Upper lobe of right lung (tissue), 1 donor: ENCODE data around the gene GTF3C1. TPM values are rescaled to one million over a fixed set of nuclear protein-coding genes. Genes with fewer than 3 reads are reported as not detected.
A peak's percentile ranks its signal among the peaks of the same experiment; 100 is the strongest.

Source experiments
- ATAC-seq: fragments of 200-7000 bp; cut with Tn5 transposase; one replicate; pipeline ENCODE4 v1.9.1; 2020; ENCODE audit warnings: mild to moderate bottlenecking, moderate library complexity
- DNase-seq: peaks from one replicate; pipeline ENCODE4 v3.0.0-alpha.2; 2020
- H3K27ac ChIP-seq: fragments of 200-600 bp; one replicate; pipeline ENCODE4 v1.8.0; 2022
- H3K27me3 ChIP-seq: fragments of 200-600 bp; one replicate; pipeline ENCODE4 v1.8.0; 2022; ENCODE audit warnings: mild to moderate bottlenecking
- H3K36me3 ChIP-seq: fragments of 200-600 bp; one replicate; pipeline ENCODE4 v1.8.0; 2022
- H3K4me1 ChIP-seq: fragments of 200-600 bp; one replicate; pipeline ENCODE4 v1.8.0; 2022
- H3K4me3 ChIP-seq: fragments of 200-600 bp; one replicate; pipeline ENCODE4 v1.8.0; 2022; ENCODE audit warnings: mild to moderate bottlenecking
- H3K9me3 ChIP-seq: fragments of 200-600 bp; one replicate; pipeline ENCODE4 v1.8.0; 2022
- intact Hi-C: fragments of 100-400 bp; cut with DNase I; formaldehyde crosslinking; loops from one replicate; pipeline ENCODE4 v1.11.0; 2022
- total RNA-seq: library from RNA; stranded (reverse); fragmentation: NEBNext Ultra II Directional; extraction: Animal tissue kit (Norgen Biotek cat#: 25700); gene quantifications from one replicate; pipeline ENCODE4 v1.2.1, GENCODE V29; 2021
- TF ChIP-seq, protein P1 (sequence below): fragments of 200-600 bp; IDR thresholded peaks from one replicate; pipeline ENCODE4 v1.8.0; 2022; ENCODE audit warnings: antibody characterized with exemption
- donor health status: DM: no; HTN: yes; CAD: no; lungs with severe emphysema.

The GTF3C1 gene
- total RNA-seq, 1 donor from 2014 or later, result 55.0 TPM

GRCh38 chr16:27498916-27499658 lies 50.6 kb downstream of the GTF3C1 start:
- peaks cover 98% of the 10 kb centered on the region for H3K36me3 ChIP-seq
- intact Hi-C loops, result no loop called here
- ATAC-seq (no peak), DNase-seq (no peak)
- H3K9me3 ChIP-seq, result no peaks in the 10 kb centered on the region
- H3K27me3 ChIP-seq, result no peaks in the 10 kb centered on the region
- no peak overlapping the region for H3K27ac ChIP-seq
- no peak overlapping the region for H3K4me3 ChIP-seq
- no peaks in the 10 kb centered on the region for H3K4me1 ChIP-seq
- TF ChIP-seq, protein P1, sequence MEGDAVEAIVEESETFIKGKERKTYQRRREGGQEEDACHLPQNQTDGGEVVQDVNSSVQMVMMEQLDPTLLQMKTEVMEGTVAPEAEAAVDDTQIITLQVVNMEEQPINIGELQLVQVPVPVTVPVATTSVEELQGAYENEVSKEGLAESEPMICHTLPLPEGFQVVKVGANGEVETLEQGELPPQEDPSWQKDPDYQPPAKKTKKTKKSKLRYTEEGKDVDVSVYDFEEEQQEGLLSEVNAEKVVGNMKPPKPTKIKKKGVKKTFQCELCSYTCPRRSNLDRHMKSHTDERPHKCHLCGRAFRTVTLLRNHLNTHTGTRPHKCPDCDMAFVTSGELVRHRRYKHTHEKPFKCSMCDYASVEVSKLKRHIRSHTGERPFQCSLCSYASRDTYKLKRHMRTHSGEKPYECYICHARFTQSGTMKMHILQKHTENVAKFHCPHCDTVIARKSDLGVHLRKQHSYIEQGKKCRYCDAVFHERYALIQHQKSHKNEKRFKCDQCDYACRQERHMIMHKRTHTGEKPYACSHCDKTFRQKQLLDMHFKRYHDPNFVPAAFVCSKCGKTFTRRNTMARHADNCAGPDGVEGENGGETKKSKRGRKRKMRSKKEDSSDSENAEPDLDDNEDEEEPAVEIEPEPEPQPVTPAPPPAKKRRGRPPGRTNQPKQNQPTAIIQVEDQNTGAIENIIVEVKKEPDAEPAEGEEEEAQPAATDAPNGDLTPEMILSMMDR, result no peak

- DNase-seq (no peak), ATAC-seq (no peak)
- no peak overlapping the region for H3K27ac ChIP-seq
- no peaks in the 10 kb centered on the region for H3K27me3 ChIP-seq
- no peaks in the 10 kb centered on the region for H3K9me3 ChIP-seq
- H3K36me3 ChIP-seq, result peaks cover 97% of the 10 kb centered on the region
- intact Hi-C loops, result no loop called here
- H3K4me3 ChIP-seq, result no peak overlapping the region
- TF ChIP-seq, protein P1, result no peak
- no peaks in the 10 kb centered on the region for H3K4me1 ChIP-seq
Measured at GRCh38 chr16:27498031-27498825, 51.5 kb downstream of the GTF3C1 start.

DNA sequence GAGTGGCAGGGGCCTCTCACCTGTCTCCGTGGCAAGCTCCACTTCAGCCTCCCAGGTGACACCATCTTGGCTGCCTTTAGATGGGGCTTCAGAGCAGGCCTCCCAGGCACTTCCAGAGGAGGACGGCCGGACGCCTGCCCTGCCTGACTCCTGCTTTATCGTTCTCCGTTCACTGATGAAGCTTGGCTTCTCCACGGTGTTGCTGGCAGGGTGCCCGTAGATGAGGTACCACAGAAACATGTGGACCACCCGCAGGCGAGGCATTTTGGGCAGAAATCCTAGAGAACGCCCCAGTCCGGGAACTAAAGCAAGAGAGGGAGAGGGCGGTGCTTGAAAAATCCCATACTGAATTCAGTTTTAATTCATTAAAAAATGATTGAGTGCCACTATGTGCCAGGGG lies 54.5 kb downstream of the GTF3C1 start:
- DNase-seq (no peak), ATAC-seq (no peak)
- H3K4me3 ChIP-seq, result no peak overlapping the region
- intact Hi-C loops, result no loop called here
- H3K9me3 ChIP-seq, result no peaks in the 10 kb centered on the region
- no peaks in the 10 kb centered on the region for H3K27me3 ChIP-seq
- H3K27ac ChIP-seq, result no peak overlapping the region
- TF ChIP-seq, protein P1, result no peak
- H3K36me3 ChIP-seq, result peaks cover 97% of the 10 kb centered on the region
- H3K4me1 ChIP-seq, result no peaks in the 10 kb centered on the region

DNA sequence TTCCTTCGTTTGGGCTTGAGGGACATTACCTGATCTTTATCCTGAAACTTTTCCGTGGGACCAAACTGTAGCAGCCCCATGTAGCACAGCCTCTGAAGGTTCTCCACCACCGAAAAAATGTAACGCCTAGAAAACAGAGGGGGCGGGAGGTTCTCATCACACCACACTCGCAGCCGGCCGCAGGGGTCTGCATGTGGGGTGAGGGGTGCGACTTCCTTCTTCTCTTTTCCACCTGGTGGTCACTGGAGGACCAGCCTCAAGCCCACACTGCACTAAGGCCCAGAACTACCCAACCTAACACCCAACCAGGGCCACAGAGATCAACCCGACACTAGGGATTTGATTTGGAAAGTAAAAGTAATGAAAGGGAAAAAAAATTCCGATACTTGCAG lies 57.1 kb downstream of the GTF3C1 start:
- TF ChIP-seq, protein P1, result no peak
- H3K36me3 ChIP-seq, result peaks cover 97% of the 10 kb centered on the region
- ATAC-seq, result no peak
- no peaks in the 10 kb centered on the region for H3K27me3 ChIP-seq
- peak overlapping the region; percentile 68 for H3K27ac ChIP-seq
- H3K9me3 ChIP-seq, result no peaks in the 10 kb centered on the region
- H3K4me1 ChIP-seq, result no peaks in the 10 kb centered on the region
- DNase-seq, result no peak
- intact Hi-C loops, result no loop called here
- no peak overlapping the region for H3K4me3 ChIP-seq

DNA sequence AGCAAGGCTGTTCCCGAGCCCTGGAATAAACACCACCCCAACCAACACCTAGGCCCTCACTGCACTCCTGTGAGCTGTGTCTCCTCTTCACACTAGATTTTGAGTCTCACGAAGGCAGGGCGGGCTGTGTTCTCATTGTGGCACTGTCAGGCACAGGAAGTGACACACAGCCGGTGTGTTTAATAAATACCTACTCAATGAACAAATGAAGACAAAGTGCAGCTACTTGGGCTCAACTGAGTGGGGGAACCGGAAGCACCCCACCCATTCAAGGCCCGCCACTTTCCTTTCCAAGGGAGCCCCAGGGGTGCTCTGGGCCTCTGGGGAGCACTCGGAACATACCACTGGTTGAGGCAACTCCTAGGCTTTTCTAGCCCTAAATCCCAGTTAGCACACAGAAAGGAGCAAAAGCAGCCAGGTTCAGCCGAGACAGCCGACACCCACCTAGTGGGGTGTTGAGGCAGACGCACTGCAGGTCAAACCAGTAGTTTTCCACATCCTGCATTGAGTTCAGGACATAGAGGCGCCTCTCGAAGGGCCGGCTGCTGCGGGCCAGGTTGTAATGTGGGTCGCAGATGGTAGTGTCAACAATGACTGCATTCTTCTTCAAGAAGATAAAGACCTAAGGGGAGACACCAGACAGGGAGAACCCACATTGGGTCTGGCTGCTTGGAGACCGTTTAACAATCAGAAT lies 57.7 kb downstream of the GTF3C1 start:
- no peaks in the 10 kb centered on the region for H3K9me3 ChIP-seq
- no peaks in the 10 kb centered on the region for H3K4me1 ChIP-seq
- DNase-seq (no peak), ATAC-seq (peak; percentile 45)
- intact Hi-C loops, result no loop called here
- no peaks in the 10 kb centered on the region for H3K27me3 ChIP-seq
- H3K4me3 ChIP-seq, result no peak overlapping the region
- H3K27ac ChIP-seq, result peak overlapping the region; percentile 68
- TF ChIP-seq, protein P1, result no peak
- peaks cover 97% of the 10 kb centered on the region for H3K36me3 ChIP-seq
